ENCODE data around the gene GRM6.

The GRM6 gene

GRCh38 chr5:178988436-178989220 lies 6.5 kb downstream of the GRM6 start:
- no peak for DNase-seq
- no peak for TF ChIP-seq CTCF (IDR thresholded peaks at IDR 0.05; ENCODE audit: low read depth, low read length, missing control alignments)
- H3K36me3 ChIP-seq (replicated peaks): no peaks in the 10 kb centered on the region
- H3K27ac ChIP-seq: no peak overlapping the region
- no peak overlapping the region for H3K4me3 ChIP-seq (ENCODE audit: low read depth, low read length)
- no peaks in the 10 kb centered on the region for H3K27me3 ChIP-seq (replicated peaks)
- in situ Hi-C loops (cut with HindIII; ENCODE audit: low pct_ligation_motif_present, low sequenced_read_pairs): no loop called here

GRCh38 chr5:178986326-178986960 lies 8.7 kb downstream of the GRM6 start:
- H3K36me3 ChIP-seq (replicated peaks): no peaks in the 10 kb centered on the region
- no peak overlapping the region for H3K27ac ChIP-seq
- in situ Hi-C loops (cut with HindIII; ENCODE audit: low pct_ligation_motif_present, low sequenced_read_pairs): no loop called here
- TF ChIP-seq CTCF (IDR thresholded peaks at IDR 0.05; ENCODE audit: low read depth, low read length, missing control alignments): no peak
- DNase-seq: no peak
- H3K27me3 ChIP-seq (replicated peaks): no peaks in the 10 kb centered on the region
- H3K4me3 ChIP-seq (ENCODE audit: low read depth, low read length): no peak overlapping the region

GRCh38 chr5:178984145-178985072 lies 10.7 kb downstream of the GRM6 start:
- H3K27me3 ChIP-seq (replicated peaks): no peaks in the 10 kb centered on the region
- DNase-seq: no peak
- no peak overlapping the region for H3K4me3 ChIP-seq (ENCODE audit: low read depth, low read length)
- H3K36me3 ChIP-seq (replicated peaks): no peaks in the 10 kb centered on the region
- no peak for TF ChIP-seq CTCF (IDR thresholded peaks at IDR 0.05; ENCODE audit: low read depth, low read length, missing control alignments)
- in situ Hi-C loops (cut with HindIII; ENCODE audit: low pct_ligation_motif_present, low sequenced_read_pairs): no loop called here
- H3K27ac ChIP-seq: no peak overlapping the region

- DNase-seq: no peak
- no peak for TF ChIP-seq CTCF (IDR thresholded peaks at IDR 0.05; ENCODE audit: low read depth, low read length, missing control alignments)
- no peaks in the 10 kb centered on the region for H3K36me3 ChIP-seq (replicated peaks)
- no peaks in the 10 kb centered on the region for H3K27me3 ChIP-seq (replicated peaks)
- no peak overlapping the region for H3K4me3 ChIP-seq (ENCODE audit: low read depth, low read length)
- in situ Hi-C loops (cut with HindIII; ENCODE audit: low pct_ligation_motif_present, low sequenced_read_pairs): no loop called here
- no peak overlapping the region for H3K27ac ChIP-seq
Observed at GRCh38 chr5:178983728-178984127, 11.4 kb downstream of the GRM6 start.

GRCh38 chr5:178982941-178983340 lies 12.2 kb downstream of the GRM6 start:
- Histone ChIP-seq H3K4me3 (ENCODE audit: low read depth, low read length) (no peak overlapping the region), H3K27me3 (replicated peaks) (no peaks in the 10 kb centered on the region), H3K36me3 (replicated peaks) (no peaks in the 10 kb centered on the region), H3K27ac (no peak overlapping the region)
- DNase-seq: no peak
- no peak for TF ChIP-seq CTCF (IDR thresholded peaks at IDR 0.05; ENCODE audit: low read depth, low read length, missing control alignments)
- in situ Hi-C loops (cut with HindIII; ENCODE audit: low pct_ligation_motif_present, low sequenced_read_pairs): no loop called here
